ENCODE measurements around the gene RBM17.

RBM17 gene

DNA sequence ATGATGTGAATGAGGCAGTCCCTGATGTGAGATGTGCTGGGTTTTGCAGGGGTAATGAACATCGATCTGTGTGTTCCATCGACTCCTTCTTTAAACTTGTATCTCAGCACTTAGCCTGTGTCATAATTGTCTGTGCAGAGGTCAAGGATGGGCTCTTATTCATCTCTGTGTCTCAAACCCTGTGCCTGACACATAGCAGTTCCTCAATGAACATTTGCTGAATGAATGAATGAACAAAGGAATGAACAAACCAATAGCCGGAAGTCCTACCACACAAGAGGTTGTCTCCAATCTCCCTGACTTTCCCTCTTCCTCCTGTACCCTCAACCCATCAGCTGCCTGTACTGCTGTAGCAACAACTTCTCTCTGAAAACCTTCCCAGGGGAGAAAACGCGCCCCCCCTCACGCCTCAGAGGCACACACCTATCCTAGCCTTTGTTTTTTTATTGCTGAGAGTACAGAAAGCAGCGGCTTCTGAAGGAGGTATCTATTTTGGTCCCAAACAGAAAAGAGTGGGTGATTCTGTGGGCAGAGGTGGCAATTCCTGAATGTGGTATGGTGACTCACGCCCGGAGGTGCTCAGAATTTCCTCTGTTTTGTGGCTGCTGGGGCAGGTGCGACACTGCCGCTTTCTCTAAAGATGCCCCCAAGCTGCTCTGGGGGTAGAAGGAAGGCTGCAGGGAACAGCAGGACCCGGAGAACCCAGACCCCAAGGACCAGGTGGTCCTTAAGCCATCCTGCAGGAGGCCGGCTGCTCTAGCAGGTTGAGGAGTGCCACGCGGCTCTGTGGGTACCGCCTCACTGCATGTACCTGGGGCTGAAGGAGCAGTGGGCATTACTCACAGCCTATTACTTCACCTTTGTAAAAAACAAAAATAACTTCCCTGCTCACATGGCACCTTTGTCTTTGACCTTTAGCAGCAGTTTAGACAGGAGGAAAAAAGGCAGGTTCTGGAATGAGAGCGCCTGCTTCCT is 36.3 kb upstream of the RBM17 start:
- no peak overlapping the region for H3K27ac ChIP-seq
- TF ChIP-seq ZFX (IDR thresholded peaks at IDR 0.05; ENCODE audit: borderline replicate concordance) = no peak
- TF ChIP-seq, protein P1, sequence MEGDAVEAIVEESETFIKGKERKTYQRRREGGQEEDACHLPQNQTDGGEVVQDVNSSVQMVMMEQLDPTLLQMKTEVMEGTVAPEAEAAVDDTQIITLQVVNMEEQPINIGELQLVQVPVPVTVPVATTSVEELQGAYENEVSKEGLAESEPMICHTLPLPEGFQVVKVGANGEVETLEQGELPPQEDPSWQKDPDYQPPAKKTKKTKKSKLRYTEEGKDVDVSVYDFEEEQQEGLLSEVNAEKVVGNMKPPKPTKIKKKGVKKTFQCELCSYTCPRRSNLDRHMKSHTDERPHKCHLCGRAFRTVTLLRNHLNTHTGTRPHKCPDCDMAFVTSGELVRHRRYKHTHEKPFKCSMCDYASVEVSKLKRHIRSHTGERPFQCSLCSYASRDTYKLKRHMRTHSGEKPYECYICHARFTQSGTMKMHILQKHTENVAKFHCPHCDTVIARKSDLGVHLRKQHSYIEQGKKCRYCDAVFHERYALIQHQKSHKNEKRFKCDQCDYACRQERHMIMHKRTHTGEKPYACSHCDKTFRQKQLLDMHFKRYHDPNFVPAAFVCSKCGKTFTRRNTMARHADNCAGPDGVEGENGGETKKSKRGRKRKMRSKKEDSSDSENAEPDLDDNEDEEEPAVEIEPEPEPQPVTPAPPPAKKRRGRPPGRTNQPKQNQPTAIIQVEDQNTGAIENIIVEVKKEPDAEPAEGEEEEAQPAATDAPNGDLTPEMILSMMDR (IDR thresholded peaks at IDR 0.05) = no peak

DNA sequence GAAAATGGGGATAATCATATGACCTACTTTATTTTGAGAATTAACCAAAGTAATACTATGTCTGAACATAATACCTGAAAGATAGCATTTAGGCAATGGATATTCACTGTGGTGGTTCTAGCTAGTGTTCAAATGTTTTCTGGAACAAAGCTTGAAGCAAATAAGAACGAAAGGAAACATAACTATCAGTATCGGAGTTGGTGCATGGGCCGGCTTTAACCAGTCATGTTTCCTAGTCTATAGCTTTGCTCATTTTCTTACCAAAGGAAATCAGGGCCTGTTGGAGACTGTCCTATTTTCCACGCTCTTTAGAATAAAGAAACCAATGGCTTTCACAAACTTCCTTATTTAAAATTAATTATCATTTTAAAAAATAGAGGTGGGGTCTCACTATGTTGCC is 35.5 kb upstream of the RBM17 start:
- no peak for TF ChIP-seq ZFX (IDR thresholded peaks at IDR 0.05; ENCODE audit: borderline replicate concordance)
- TF ChIP-seq, protein P1 (IDR thresholded peaks at IDR 0.05) = no peak
- no peak overlapping the region for H3K27ac ChIP-seq

DNA sequence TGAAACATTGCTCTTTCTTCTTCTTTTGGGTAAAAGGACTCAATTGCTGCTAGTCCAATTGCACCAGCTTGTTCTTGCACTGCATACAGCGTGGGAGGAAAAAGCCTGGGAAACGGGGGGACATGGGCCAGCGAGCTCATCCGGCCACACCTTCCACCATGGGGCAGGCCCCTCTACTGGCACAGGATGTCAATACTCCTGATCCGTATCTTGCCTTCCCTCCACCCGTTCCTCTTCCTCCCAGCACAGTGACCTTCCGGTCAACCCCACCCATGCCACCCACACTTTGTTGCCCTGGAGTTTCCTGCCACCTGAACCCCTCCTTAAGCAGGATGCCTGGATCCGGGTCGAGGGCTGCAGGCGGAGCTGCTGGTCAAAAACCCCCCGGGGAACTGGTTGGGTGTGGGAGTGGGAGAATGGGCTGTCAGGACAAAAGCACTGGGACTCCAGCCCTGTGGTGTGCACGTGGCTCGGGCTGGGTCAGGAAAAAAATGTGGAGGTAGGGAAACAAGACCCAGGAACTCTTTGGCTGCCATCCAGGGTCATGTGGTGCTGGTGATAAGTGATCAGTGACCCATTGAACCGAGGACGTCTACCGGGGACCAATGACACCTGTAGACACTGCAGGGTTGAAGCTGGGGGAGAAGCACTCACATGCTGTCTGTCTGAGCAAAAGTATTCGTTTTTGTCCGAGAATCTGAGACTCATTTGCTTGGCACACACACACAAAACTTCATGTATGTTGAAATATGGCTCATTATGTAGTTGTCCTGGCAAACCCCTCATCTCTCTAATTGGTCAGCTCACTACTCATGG is 34.8 kb upstream of the RBM17 start:
- TF ChIP-seq, protein P1 (IDR thresholded peaks at IDR 0.05) = no peak
- TF ChIP-seq ZFX (IDR thresholded peaks at IDR 0.05; ENCODE audit: borderline replicate concordance) = no peak
- no peak overlapping the region for H3K27ac ChIP-seq

DNA sequence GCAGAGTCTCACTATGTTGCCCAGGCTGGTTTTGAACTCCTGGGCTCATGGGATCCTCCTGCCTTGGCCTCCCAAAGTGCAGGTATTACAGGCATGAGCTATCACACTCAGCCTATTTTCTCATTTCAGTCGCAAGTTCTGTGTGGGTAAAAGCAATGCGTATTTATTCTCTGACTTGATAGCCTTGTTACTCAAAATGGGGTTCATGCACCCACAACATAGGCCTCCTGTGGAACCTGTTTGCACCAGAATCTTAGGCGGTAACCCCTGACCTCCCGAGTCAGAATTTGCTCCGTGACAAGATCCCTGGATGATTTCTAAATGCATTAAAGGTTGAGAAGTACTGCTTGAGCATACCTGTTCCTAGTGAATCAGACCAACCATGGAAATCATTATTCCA is 34.0 kb upstream of the RBM17 start:
- TF ChIP-seq, protein P1 (IDR thresholded peaks at IDR 0.05) = no peak
- TF ChIP-seq ZFX (IDR thresholded peaks at IDR 0.05; ENCODE audit: borderline replicate concordance) = no peak
- H3K27ac ChIP-seq = no peak overlapping the region

DNA sequence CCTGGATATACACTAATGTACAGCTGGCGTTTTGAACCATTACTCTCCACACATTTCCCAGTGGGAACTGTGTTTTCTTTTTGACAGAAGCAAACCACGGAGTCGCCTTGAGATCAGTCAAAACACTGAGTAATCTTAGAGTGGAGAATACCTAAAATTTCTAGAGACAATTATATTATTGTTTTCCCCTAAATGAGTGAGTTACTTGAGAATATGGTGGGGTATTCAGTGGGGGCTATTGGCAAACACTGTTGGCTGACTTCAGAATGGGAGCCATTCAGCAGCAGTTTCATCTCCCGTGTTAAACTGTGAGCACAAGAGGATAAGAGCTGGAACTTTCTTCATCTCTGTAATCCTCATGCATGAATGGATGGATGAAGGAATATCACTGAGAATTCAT is 32.9 kb upstream of the RBM17 start:
- TF ChIP-seq, protein P1 (IDR thresholded peaks at IDR 0.05) = no peak
- no peak for TF ChIP-seq ZFX (IDR thresholded peaks at IDR 0.05; ENCODE audit: borderline replicate concordance)
- H3K27ac ChIP-seq = no peak overlapping the region

DNA sequence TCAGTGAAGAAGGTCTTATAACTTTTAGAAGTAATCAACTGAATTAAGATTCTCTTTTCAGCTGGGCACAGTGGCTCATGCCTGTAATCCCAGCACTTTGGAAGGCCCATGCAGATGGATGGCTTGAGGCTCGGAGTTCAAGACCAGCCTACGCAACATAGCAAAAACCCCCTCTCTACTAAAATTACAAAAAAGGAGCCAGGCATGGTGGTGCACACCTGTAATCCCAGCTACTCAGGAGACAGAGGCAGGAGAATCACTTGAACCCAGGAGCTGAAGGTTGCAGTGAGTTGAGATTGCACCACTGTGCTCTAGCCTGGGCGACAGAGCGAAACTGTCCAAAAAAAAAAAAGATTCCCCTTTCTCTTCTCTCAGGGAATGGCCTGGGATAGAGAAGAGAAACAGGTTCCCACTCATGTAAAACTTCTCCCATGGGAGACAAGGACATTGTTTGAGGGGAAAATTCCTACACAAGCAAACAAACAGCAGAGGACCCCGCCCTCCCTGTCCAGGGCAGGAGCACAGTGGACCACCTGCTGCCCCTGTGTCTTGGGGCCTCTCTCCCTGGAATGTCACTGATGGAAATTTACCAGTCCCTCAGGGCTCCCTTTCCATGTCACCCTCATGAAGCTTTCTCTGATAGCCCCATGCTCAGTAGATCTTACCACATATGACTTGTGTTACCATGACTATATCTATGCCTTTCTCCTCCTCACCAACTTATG is 32.3 kb upstream of the RBM17 start:
- H3K27ac ChIP-seq = no peak overlapping the region
- no peak for TF ChIP-seq ZFX (IDR thresholded peaks at IDR 0.05; ENCODE audit: borderline replicate concordance)
- TF ChIP-seq, protein P1 (IDR thresholded peaks at IDR 0.05) = no peak

Measured in 22Rv1 (cell line).